ENCODE data around the gene LCN15.
"Not testable (repeated sequence)": the region's sequence is repeated elsewhere in the genome, so short reads cannot be mapped to it uniquely, and the experiment has no call there.

- TF ChIP-seq CTCF (IDR thresholded peaks at IDR 0.05; ENCODE audit: low read depth, low read length); EZH2phosphoT487 (IDR thresholded peaks at IDR 0.05; ENCODE audit: low read depth): not testable (repeated sequence)
Measured at GRCh38 chr9:136765745-136766409, 1.6 kb upstream of the LCN15 start.

Data from OCI-LY3 (cell line).